ENCODE results near the gene GGT7. TPM values are rescaled to one million over a fixed set of nuclear protein-coding genes. Genes with fewer than 3 reads are reported as not detected.

The GGT7 gene
- total and polyA plus RNA-seq, 9 of the 15 experiments (the other 6 are each of a cell fraction or from before 2014, with no cell fraction given): 0.04 to 18.3 (median 5.9) TPM

GRCh38 chr20:34825530-34826362 is 46.9 kb downstream of the GGT7 start, which contains the start of gene NCOA6 (continued):
- no peak for TF ChIP-seq NR2F6 (CRISPR knock-in tag; IDR thresholded peaks at IDR 0.05)
- no peak for TF ChIP-seq CBX2 (IDR thresholded peaks at IDR 0.05; ENCODE audit: insufficient read depth, low read length, poor library complexity, severe bottlenecking)
- no peak for TF ChIP-seq KAT7 (CRISPR knock-in tag; IDR thresholded peaks at IDR 0.05; ENCODE audit: borderline replicate concordance)
- no peak for TF ChIP-seq FOXK1 (CRISPR knock-in tag; IDR thresholded peaks at IDR 0.05; ENCODE audit: borderline replicate concordance)
- no peak for TF ChIP-seq ZC3H4 (CRISPR knock-in tag; IDR thresholded peaks at IDR 0.05; ENCODE audit: borderline replicate concordance)
- TF ChIP-seq E2F6 (IDR thresholded peaks at IDR 0.05; ENCODE audit: borderline replicate concordance in 1 of 2, extremely low read depth in 1 of 2, insufficient read depth in 1 of 2, insufficient read length in 1 of 2, low read depth in 1 of 2, low read length in 1 of 2, poor library complexity in 1 of 2, severe bottlenecking in 1 of 2): peak; percentile 83 to 91
- TF ChIP-seq ZFP36 (IDR thresholded peaks at IDR 0.05; ENCODE audit: low read depth, low read length, partially characterized antibody): no peak
- TF ChIP-seq CBFA2T2 (conservative IDR thresholded peaks at IDR 0.05): peak; percentile 50
- TF ChIP-seq ATF4 (CRISPR knock-in tag; IDR thresholded peaks at IDR 0.05): no peak
- peak; percentile 18; the same call in 1 of the 2 replicates for TF ChIP-seq FOSL1 (tag; conservative IDR thresholded peaks at IDR 0.05)
- TF ChIP-seq, protein P1, sequence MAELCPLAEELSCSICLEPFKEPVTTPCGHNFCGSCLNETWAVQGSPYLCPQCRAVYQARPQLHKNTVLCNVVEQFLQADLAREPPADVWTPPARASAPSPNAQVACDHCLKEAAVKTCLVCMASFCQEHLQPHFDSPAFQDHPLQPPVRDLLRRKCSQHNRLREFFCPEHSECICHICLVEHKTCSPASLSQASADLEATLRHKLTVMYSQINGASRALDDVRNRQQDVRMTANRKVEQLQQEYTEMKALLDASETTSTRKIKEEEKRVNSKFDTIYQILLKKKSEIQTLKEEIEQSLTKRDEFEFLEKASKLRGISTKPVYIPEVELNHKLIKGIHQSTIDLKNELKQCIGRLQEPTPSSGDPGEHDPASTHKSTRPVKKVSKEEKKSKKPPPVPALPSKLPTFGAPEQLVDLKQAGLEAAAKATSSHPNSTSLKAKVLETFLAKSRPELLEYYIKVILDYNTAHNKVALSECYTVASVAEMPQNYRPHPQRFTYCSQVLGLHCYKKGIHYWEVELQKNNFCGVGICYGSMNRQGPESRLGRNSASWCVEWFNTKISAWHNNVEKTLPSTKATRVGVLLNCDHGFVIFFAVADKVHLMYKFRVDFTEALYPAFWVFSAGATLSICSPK (IDR thresholded peaks at IDR 0.05; ENCODE audit: borderline replicate concordance): no peak
- TF ChIP-seq POLR2G (IDR thresholded peaks at IDR 0.05; ENCODE audit: low read depth, low read length): peak; percentile 70
- no peak for TF ChIP-seq RFX1 (IDR thresholded peaks at IDR 0.05)
- 0 out of 2 replicates have a peak, but pooled peaks have one; percentile 47 for TF ChIP-seq DPF2 (IDR thresholded peaks at IDR 0.05)
- TF ChIP-seq TAF9B (IDR thresholded peaks at IDR 0.05; ENCODE audit: partially characterized antibody): peak; percentile 35
- no peak for TF ChIP-seq FOXK2 (conservative IDR thresholded peaks at IDR 0.05 in 1 of 2, IDR thresholded peaks at IDR 0.05 in 1 of 2; ENCODE audit: low read depth in 2 of 2)
- TF ChIP-seq HIVEP1 (CRISPR knock-in tag; IDR thresholded peaks at IDR 0.05): no peak
- no peak for TF ChIP-seq BDP1 (IDR thresholded peaks at IDR 0.05; ENCODE audit: insufficient read depth, insufficient read length)
- TF ChIP-seq HCFC1 (IDR thresholded peaks at IDR 0.05; ENCODE audit: low read depth, low read length): no peak
- TF ChIP-seq KDM1A (IDR thresholded peaks at IDR 0.05): peak; percentile 74 to 77
- TF ChIP-seq, protein P2, sequence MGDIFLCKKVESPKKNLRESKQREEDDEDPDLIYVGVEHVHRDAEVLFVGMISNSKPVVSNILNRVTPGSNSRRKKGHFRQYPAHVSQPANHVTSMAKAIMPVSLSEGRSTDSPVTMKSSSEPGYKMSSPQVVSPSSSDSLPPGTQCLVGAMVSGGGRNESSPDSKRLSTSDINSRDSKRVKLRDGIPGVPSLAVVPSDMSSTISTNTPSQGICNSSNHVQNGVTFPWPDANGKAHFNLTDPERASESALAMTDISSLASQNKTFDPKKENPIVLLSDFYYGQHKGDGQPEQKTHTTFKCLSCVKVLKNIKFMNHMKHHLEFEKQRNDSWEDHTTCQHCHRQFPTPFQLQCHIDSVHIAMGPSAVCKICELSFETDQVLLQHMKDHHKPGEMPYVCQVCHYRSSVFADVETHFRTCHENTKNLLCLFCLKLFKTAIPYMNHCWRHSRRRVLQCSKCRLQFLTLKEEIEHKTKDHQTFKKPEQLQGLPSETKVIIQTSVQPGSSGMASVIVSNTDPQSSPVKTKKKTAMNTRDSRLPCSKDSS (IDR thresholded peaks at IDR 0.05; ENCODE audit: low read depth, partially characterized antibody): no peak
- no peak for TF ChIP-seq CSDE1 (IDR thresholded peaks at IDR 0.05)
